Ishikawa (cell line): ENCODE measurements around the gene MAP3K7.

Experiments
- CEBPB ChIP-seq: IDR thresholded peaks from 2 replicates; pipeline ENCODE4 v1.6.1; 2012
- EP300 ChIP-seq: IDR thresholded peaks from 2 replicates; pipeline ENCODE4 v1.6.1; 2012; ENCODE audit warnings: borderline replicate concordance
- FOXM1 ChIP-seq: IDR thresholded peaks from 2 replicates; pipeline ENCODE4 v1.6.1; 2012; ENCODE audit warnings: low read depth, borderline replicate concordance
- TAF1 ChIP-seq: IDR thresholded peaks from 2 replicates; pipeline ENCODE4 v1.6.1; 2012; ENCODE audit warnings: low read depth, mild to moderate bottlenecking
- ZBTB7A ChIP-seq: IDR thresholded peaks from 2 replicates; pipeline ENCODE4 v1.6.1; 2012; ENCODE audit warnings: low read depth
- TF ChIP-seq, protein P1 (sequence below): IDR thresholded peaks from 2 replicates; pipeline ENCODE4 v1.6.1; 2012
- TF ChIP-seq, protein P2 (sequence below): IDR thresholded peaks from 2 replicates; pipeline ENCODE4 v1.6.1; 2012; ENCODE audit warnings: low read depth, mild to moderate bottlenecking

- TF ChIP-seq CEBPB, result no peak
- TF ChIP-seq, protein P1, sequence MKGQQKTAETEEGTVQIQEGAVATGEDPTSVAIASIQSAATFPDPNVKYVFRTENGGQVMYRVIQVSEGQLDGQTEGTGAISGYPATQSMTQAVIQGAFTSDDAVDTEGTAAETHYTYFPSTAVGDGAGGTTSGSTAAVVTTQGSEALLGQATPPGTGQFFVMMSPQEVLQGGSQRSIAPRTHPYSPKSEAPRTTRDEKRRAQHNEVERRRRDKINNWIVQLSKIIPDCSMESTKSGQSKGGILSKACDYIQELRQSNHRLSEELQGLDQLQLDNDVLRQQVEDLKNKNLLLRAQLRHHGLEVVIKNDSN, result no peak
- TF ChIP-seq ZBTB7A, result no peak
- TF ChIP-seq FOXM1, result no peak
- TF ChIP-seq TAF1, result no peak
- TF ChIP-seq, protein P2, sequence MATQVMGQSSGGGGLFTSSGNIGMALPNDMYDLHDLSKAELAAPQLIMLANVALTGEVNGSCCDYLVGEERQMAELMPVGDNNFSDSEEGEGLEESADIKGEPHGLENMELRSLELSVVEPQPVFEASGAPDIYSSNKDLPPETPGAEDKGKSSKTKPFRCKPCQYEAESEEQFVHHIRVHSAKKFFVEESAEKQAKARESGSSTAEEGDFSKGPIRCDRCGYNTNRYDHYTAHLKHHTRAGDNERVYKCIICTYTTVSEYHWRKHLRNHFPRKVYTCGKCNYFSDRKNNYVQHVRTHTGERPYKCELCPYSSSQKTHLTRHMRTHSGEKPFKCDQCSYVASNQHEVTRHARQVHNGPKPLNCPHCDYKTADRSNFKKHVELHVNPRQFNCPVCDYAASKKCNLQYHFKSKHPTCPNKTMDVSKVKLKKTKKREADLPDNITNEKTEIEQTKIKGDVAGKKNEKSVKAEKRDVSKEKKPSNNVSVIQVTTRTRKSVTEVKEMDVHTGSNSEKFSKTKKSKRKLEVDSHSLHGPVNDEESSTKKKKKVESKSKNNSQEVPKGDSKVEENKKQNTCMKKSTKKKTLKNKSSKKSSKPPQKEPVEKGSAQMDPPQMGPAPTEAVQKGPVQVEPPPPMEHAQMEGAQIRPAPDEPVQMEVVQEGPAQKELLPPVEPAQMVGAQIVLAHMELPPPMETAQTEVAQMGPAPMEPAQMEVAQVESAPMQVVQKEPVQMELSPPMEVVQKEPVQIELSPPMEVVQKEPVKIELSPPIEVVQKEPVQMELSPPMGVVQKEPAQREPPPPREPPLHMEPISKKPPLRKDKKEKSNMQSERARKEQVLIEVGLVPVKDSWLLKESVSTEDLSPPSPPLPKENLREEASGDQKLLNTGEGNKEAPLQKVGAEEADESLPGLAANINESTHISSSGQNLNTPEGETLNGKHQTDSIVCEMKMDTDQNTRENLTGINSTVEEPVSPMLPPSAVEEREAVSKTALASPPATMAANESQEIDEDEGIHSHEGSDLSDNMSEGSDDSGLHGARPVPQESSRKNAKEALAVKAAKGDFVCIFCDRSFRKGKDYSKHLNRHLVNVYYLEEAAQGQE, result no peak
- no peak for TF ChIP-seq EP300
Observed at GRCh38 chr6:90484385-90484784, 102.5 kb downstream of the MAP3K7 start.
